Neutrophil (primary cell): ENCODE data around the gene SEMA6A.

ENCODE experiments used
- H3K27ac ChIP-seq: fragments of 200-600 bp; sonication (generic); 2 replicates; pipeline ENCODE4 v1.5.1; 2016; ENCODE audit warnings: mild to moderate bottlenecking, moderate library complexity
- H3K27me3 ChIP-seq: fragments of 200-600 bp; sonication (generic); 2 replicates; pipeline ENCODE4 v1.6.0; 2016; ENCODE audit warnings: mild to moderate bottlenecking
- H3K36me3 ChIP-seq: fragments of 200-600 bp; sonication (generic); 2 replicates; pipeline ENCODE4 v1.5.1; 2017
- H3K4me1 ChIP-seq, 2 experiments: fragments of 200-600 bp in 1 of 2; sonication (generic) in 1 of 2; 1 replicate in 1 of 2; 2 replicates in 1 of 2; pipeline versions ENCODE4 v1.5.1 to v1.6.1; 2013 to 2016; ENCODE audit warnings: low read depth in 1 of 2, low read length in 1 of 2, mild to moderate bottlenecking in 1 of 2, moderate library complexity in 1 of 2; ENCODE audit not compliant: control insufficient read depth in 1 of 2, insufficient read depth in 1 of 2
- H3K4me3 ChIP-seq, 2 experiments: fragments of 200-600 bp in 1 of 2; sonication (generic) in 1 of 2; 1 replicate in 1 of 2; 2 replicates in 1 of 2; pipeline ENCODE4 v1.5.1; 2013 to 2016; ENCODE audit warnings: low read depth in 1 of 2, low read length in 1 of 2, mild to moderate bottlenecking in 1 of 2, moderate library complexity in 1 of 2
- H3K9me3 ChIP-seq: fragments of 200-600 bp; sonication (generic); 2 replicates; pipeline ENCODE4 v1.5.1; 2016
- CTCF ChIP-seq: fragments of 200-600 bp; sonication (generic); IDR thresholded peaks from 2 replicates; pipeline ENCODE4 v1.5.1; 2016; ENCODE audit warnings: antibody characterized with exemption

Gene SEMA6A

DNA sequence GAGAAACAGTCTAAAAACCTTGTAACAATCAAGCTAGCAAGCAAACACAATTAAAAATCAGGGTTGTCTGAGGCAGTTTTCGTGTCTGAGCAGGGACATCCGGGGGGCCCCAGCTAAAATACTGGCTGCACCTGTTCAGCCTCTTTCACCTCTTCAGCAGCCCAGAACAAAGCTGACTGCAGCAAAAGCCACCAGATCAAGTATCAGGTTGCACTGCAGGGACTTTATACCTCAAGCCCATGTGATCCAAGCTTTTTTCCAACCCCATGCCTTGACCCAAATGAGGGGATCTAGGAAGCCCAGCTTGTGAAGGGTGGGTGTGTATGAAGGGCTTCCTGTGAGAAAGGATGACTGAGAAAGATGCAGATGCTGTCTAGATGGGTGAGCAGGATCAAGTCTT is 133.4 kb downstream of the SEMA6A start:
- Histone ChIP-seq H3K9me3 (no peaks in the 10 kb centered on the region), H3K27me3 (no peaks in the 10 kb centered on the region), H3K27ac (no peak overlapping the region), H3K4me1 (peaks cover 4 to 5% of the 10 kb centered on the region in 2 experiments), H3K36me3 (peaks cover 1% of the 10 kb centered on the region), H3K4me3 (no peak overlapping the region)
- no peak for TF ChIP-seq CTCF

DNA sequence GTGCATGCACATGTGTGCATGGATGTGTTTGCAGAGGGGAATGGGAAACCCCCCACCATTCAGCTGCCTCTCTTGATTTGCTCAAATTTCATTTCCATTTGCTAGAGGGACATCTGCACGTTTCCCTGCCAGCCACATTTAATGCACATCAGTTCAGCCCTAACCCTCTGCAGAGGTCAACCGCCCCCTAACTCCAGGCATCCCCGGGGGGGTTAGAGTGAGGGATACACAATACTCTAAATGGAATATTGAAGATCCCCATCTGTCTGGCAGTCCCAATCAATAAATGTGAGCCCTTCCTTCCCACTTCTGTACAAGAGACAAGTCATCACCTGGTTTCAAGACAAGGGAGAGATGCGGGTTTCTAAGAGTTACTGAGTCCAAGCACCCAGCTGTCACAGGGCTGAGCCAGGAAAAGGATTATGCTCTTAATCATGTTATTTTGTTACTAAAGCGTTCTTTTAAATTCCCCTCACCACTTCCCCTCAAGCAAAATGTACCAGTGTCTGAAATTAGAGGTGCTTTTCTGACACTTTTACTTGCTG is 134.1 kb downstream of the SEMA6A start:
- Histone ChIP-seq H3K27ac (no peak overlapping the region), H3K9me3 (no peaks in the 10 kb centered on the region), H3K4me3 (no peak overlapping the region), H3K4me1 (peaks cover 4 to 5% of the 10 kb centered on the region in 2 experiments), H3K36me3 (no peaks in the 10 kb centered on the region), H3K27me3 (no peaks in the 10 kb centered on the region)
- TF ChIP-seq CTCF: no peak

- no peak for TF ChIP-seq CTCF
- no peaks in the 10 kb centered on the region for H3K36me3 ChIP-seq
- no peak overlapping the region for H3K27ac ChIP-seq
- no peak overlapping the region for H3K4me3 ChIP-seq
- no peaks in the 10 kb centered on the region for H3K27me3 ChIP-seq
- H3K4me1 ChIP-seq: peaks cover 4 to 5% of the 10 kb centered on the region in 2 experiments
- H3K9me3 ChIP-seq: no peaks in the 10 kb centered on the region
These were observed 134.7 kb downstream of the SEMA6A start for GRCh38 chr5:116439905-116440304.

DNA sequence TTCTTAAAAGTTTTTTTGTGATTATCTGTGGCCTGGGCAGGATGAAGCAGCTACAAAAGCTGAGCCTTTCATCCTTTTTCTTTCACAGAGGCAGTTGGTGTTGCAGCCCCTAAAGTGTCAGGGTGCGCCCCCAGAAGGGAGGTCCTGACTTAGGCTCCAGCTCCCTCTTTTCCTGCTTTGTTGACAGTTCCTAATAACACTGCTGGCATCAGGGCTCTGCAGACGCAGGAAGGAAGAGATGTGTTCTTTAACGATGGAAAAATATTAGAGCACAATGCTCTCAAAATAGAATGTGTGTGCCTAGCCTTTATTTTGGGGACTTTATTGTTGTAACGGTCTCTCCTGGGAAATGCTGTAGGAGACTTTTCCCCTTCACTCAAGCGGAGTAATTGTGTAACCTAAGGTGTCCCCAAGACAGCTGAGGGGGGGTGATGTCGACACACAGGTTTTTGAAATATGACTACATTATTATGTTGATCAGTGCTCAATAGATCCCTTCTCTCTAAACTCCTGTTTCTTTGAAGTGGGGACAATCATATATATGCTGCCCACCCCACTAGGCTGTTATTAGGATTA is 135.6 kb downstream of the SEMA6A start:
- Histone ChIP-seq H3K27me3 (no peaks in the 10 kb centered on the region), H3K9me3 (no peaks in the 10 kb centered on the region), H3K27ac (no peak overlapping the region), H3K36me3 (no peaks in the 10 kb centered on the region), H3K4me1 (peaks cover 4 to 5% of the 10 kb centered on the region in 2 experiments), H3K4me3 (no peak overlapping the region)
- TF ChIP-seq CTCF: no peak

DNA sequence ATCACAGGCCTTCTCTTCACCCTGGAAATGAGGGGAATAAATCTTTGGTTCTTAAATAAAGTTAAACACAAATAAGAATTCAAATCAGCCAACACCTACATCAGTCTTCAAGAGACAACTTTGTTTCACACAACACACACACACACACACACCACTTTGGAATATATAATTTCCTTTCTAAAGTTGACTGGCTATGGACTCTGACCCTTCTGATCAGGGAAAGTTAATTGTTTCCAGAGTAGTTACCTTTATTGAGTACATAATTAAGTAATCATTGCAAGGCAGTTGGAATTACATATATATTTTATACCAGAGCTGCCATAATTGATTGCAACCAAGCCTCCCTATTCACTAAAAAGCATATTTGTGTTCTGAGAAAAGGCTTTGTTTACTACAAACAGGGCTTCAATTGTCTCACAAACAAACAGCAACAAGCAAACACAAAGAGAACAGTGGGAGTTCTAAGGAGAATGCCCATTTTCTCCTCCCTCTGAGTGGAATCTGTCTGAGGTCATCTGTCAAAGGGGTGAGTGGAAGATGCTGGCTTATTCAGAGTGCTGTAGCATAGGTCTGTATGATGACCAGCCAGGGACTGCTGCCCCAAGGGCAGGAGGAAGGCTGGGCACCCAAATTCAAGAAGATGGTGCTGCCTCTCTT is 136.6 kb downstream of the SEMA6A start:
- H3K4me3 ChIP-seq: no peak overlapping the region
- no peak overlapping the region for H3K27ac ChIP-seq
- no peaks in the 10 kb centered on the region for H3K36me3 ChIP-seq
- TF ChIP-seq CTCF: no peak
- H3K4me1 ChIP-seq: peaks cover 4 to 5% of the 10 kb centered on the region in 2 experiments
- no peaks in the 10 kb centered on the region for H3K27me3 ChIP-seq
- no peaks in the 10 kb centered on the region for H3K9me3 ChIP-seq
